Keratinocyte (primary cell): ENCODE data around the gene ACOT7. TPM values are rescaled to one million over a fixed set of nuclear protein-coding genes. Genes with fewer than 3 reads are reported as not detected.

Experiments
- DNase-seq: peaks from one replicate; pipeline ENCODE4 v3.0.0-alpha.2; 2011; ENCODE audit warnings: low read depth, missing footprints, low spot score
- FAIRE-seq: peaks from 2 replicates; lab custom pipeline; 2011; peaks lifted over from hg19 to GRCh38; lab: Jason Lieb, UNC
- H2AFZ ChIP-seq: 2 replicates; pipeline ENCODE4 v1.6.0; 2012; ENCODE audit warnings: low read length, control low read depth, inconsistent platforms; ENCODE audit not compliant: control insufficient read depth
- H3K27ac ChIP-seq: 2 replicates; pipeline ENCODE4 v1.5.1; 2011; ENCODE audit warnings: low read length; ENCODE audit not compliant: control insufficient read depth, insufficient read depth
- H3K27me3 ChIP-seq: 3 replicates; pipeline ENCODE4 v1.6.0; 2011; ENCODE audit warnings: low read length; ENCODE audit not compliant: control insufficient read depth, insufficient read depth; ENCODE audit errors: extremely low read depth
- H3K36me3 ChIP-seq, 2 experiments: 2 replicates in 1 of 2; 3 replicates in 1 of 2; pipeline ENCODE4 v1.5.1; 2011; ENCODE audit warnings: low read length in 2 of 2, mild to moderate bottlenecking in 1 of 2; ENCODE audit not compliant: control insufficient read depth in 2 of 2, insufficient read depth in 2 of 2; ENCODE audit errors: extremely low read depth in 1 of 2
- H3K4me1 ChIP-seq: 3 replicates; pipeline ENCODE4 v1.5.1; 2011; ENCODE audit warnings: low read length; ENCODE audit not compliant: control insufficient read depth, insufficient read depth; ENCODE audit errors: extremely low read depth
- H3K4me2 ChIP-seq: 3 replicates; pipeline ENCODE4 v1.6.0; 2011; ENCODE audit warnings: low read depth, low read length; ENCODE audit not compliant: control insufficient read depth, insufficient read depth; ENCODE audit errors: extremely low read depth
- H3K4me3 ChIP-seq, 3 experiments: fragments of 200-600 bp in 1 of 3; sonication (generic) in 1 of 3; 2 replicates in 2 of 3; 3 replicates in 1 of 3; pipeline ENCODE4 v1.5.1; 2011 to 2016; ENCODE audit warnings: low read length in 3 of 3, mild to moderate bottlenecking in 3 of 3, control low read depth in 2 of 3, inconsistent platforms in 1 of 3, low read depth in 1 of 3, mixed read lengths in 1 of 3, mixed run types in 1 of 3, moderate library complexity in 1 of 3; ENCODE audit not compliant: control insufficient read depth in 2 of 3, insufficient read depth in 2 of 3; ENCODE audit errors: extremely low read depth in 1 of 3
- H3K79me2 ChIP-seq: 2 replicates; pipeline ENCODE4 v1.6.0; 2012; ENCODE audit warnings: low read length; ENCODE audit not compliant: control insufficient read depth, insufficient read depth
- H3K9ac ChIP-seq: 3 replicates; pipeline ENCODE4 v1.6.0; 2011; ENCODE audit warnings: low read length; ENCODE audit not compliant: control insufficient read depth, insufficient read depth; ENCODE audit errors: extremely low read depth
- H3K9me1 ChIP-seq: 3 replicates; pipeline ENCODE4 v1.6.0; 2011; ENCODE audit warnings: low read length; ENCODE audit not compliant: control insufficient read depth, insufficient read depth; ENCODE audit errors: extremely low read depth
- H3K9me3 ChIP-seq: 2 replicates; pipeline ENCODE4 v1.5.1; 2012; ENCODE audit warnings: low read depth, low read length; ENCODE audit not compliant: control insufficient read depth
- H4K20me1 ChIP-seq: 3 replicates; pipeline ENCODE4 v1.6.0; 2011; ENCODE audit warnings: low read length; ENCODE audit not compliant: control insufficient read depth, insufficient read depth; ENCODE audit errors: extremely low read depth
- EZH2 ChIP-seq: IDR thresholded peaks from one replicate; pipeline ENCODE4 v1.6.1; 2012; ENCODE audit warnings: inconsistent platforms, mild to moderate bottlenecking, low read length, moderate library complexity
- dilution Hi-C: fragments of 300-500 bp; cut with MboI; formaldehyde crosslinking; loops from one replicate; pipeline ENCODE4 v1.7.0; 2020; ENCODE audit warnings: low sequenced_read_pairs; ENCODE audit not compliant: extremely low pct_ligation_motif_present
- polyA plus RNA-seq, 5 experiments: library from polyadenylated mRNA; depleted of rRNA in 3 of 5; stranded (reverse) in 3 of 5; stranded (forward) in 1 of 5; unstranded in 1 of 5; fragments of >200 nt; gene quantifications; 1 replicate in 1 of 5; 2 replicates in 3 of 5; 3 replicates in 1 of 5; pipeline versions ENCODE4 v1.2.1 to v1.2.3, GENCODE V29; 2011 to 2012; ENCODE audit warnings: missing spikeins in 2 of 5, low read depth in 1 of 5, low replicate concordance in 1 of 5
- TF ChIP-seq, protein P1 (sequence below), 3 experiments: IDR thresholded peaks in 1 of 3; conservative IDR thresholded peaks in 1 of 3; optimal IDR thresholded peaks in 1 of 3; 2 replicates in 2 of 3; 3 replicates in 1 of 3; pipeline versions ENCODE3 to v1.5.1; 2011; ENCODE audit warnings: low read length in 3 of 3, mild to moderate bottlenecking in 3 of 3, moderate library complexity in 2 of 3, control low read depth in 1 of 3, inconsistent platforms in 1 of 3; ENCODE audit not compliant: insufficient read depth in 2 of 3; ENCODE audit errors: extremely low read depth in 1 of 3

Gene ACOT7
- polyA plus RNA-seq, 1 donor (not counting 4 experiments of a cell fraction or from before 2014, with no cell fraction given) = 226 TPM

DNA sequence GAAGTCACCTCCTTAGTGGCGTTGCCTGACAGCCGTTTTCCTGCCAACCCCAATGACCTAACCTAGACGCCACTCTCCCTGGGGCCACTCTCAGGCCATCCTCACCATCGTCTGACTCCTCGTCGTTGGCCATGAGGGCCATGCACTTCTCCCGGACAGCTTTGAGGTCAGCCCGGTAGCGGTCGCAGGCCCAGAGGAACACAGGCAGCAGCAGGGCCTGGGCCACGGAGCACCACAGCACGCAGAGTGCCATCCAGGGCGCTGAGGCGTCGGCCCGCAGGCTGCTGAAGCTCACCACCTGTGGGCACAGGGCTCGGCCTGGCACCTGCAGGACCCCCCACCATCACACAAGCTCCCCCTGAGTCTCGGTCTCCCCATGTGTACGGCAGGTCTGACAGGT lies 142.3 kb downstream of the ACOT7 start:
- H3K4me1 ChIP-seq = peaks cover 3% of the 10 kb centered on the region
- peaks cover 8% of the 10 kb centered on the region for H3K27me3 ChIP-seq
- FAIRE-seq (no peak), DNase-seq (no peak)
- H3K9ac ChIP-seq = no peak overlapping the region
- no peaks in the 10 kb centered on the region for H3K79me2 ChIP-seq
- no peak overlapping the region for H3K4me2 ChIP-seq
- no peaks in the 10 kb centered on the region for H3K9me3 ChIP-seq
- H4K20me1 ChIP-seq = peaks cover 5% of the 10 kb centered on the region
- no peak overlapping the region for H2AFZ ChIP-seq
- dilution Hi-C loops = no loop called here
- H3K9me1 ChIP-seq = no peaks in the 10 kb centered on the region
- no peak overlapping the region for H3K27ac ChIP-seq
- no peak for TF ChIP-seq EZH2
- TF ChIP-seq, protein P1, sequence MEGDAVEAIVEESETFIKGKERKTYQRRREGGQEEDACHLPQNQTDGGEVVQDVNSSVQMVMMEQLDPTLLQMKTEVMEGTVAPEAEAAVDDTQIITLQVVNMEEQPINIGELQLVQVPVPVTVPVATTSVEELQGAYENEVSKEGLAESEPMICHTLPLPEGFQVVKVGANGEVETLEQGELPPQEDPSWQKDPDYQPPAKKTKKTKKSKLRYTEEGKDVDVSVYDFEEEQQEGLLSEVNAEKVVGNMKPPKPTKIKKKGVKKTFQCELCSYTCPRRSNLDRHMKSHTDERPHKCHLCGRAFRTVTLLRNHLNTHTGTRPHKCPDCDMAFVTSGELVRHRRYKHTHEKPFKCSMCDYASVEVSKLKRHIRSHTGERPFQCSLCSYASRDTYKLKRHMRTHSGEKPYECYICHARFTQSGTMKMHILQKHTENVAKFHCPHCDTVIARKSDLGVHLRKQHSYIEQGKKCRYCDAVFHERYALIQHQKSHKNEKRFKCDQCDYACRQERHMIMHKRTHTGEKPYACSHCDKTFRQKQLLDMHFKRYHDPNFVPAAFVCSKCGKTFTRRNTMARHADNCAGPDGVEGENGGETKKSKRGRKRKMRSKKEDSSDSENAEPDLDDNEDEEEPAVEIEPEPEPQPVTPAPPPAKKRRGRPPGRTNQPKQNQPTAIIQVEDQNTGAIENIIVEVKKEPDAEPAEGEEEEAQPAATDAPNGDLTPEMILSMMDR (optimal IDR thresholded peaks at IDR 0.05 in 1 of 3, IDR thresholded peaks at IDR 0.05 in 1 of 3, conservative IDR thresholded peaks at IDR 0.05 in 1 of 3; ENCODE audit: extremely low read depth in 1 of 3, insufficient read depth in 2 of 3, low read length in 3 of 3) = no peak
- H3K36me3 ChIP-seq = peaks cover 6% of the 10 kb centered on the region in 2 experiments
- no peak overlapping the region for H3K4me3 ChIP-seq

DNA sequence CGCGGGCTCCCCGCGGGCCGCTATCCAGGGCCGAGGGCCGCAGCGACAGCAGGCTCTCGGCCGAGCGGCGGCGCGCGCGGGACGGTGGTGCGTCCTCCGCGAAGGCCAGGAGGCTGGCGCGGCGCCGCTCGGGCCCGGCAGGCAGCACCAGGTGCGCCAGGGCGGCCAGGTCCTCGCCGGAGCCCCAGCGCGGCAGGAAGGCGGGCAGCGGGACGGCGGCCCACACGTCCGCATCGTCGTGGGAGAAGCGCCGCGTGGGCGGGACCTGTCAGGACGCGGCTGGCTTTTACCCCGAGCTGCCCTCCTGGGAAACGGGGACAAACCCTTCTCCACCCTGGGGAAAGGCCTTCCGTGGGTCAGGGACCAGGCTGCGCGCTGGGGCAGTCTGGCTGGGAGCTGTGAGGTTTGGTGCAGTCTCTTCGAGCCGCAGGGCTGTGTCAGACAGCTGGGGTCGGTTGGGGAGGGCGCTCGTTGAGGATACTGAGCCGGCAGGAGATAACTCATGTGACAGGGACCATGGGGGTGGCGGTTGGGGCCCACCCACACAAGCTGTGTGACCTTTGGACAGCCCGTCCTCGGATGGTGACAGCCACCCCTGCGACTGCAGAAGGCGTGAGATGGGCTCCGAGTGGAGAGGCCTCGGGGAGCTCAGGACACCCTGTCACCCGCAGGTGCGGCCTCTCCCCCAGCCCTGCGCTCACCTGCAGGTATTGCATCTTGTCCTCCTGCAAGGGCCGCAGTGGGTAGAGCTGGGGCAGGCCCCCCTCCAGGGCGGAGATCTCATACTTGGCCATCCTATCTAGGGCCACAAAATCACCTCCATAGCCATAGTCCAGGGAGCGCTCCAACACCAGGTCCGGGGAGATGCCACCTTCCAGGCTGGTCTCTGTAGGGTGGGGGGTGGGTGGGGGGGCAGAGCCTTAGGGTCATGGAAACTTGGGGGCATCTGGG lies 143.6 kb downstream of the ACOT7 start:
- Histone ChIP-seq H3K4me1 (peaks cover 9% of the 10 kb centered on the region), H3K36me3 (peaks cover 6% of the 10 kb centered on the region in 2 experiments), H2AFZ (no peak overlapping the region), H3K4me3 (no peak overlapping the region), H3K27me3 (peaks cover 16% of the 10 kb centered on the region), H3K79me2 (no peaks in the 10 kb centered on the region), H3K9ac (no peak overlapping the region), H4K20me1 (peaks cover 6% of the 10 kb centered on the region), H3K4me2 (peak overlapping the region; percentile 54), H3K9me1 (no peaks in the 10 kb centered on the region), H3K27ac (no peak overlapping the region), H3K9me3 (no peaks in the 10 kb centered on the region)
- no peak for DNase-seq
- no peak for TF ChIP-seq EZH2
- TF ChIP-seq, protein P1 (optimal IDR thresholded peaks at IDR 0.05 in 1 of 3, IDR thresholded peaks at IDR 0.05 in 1 of 3, conservative IDR thresholded peaks at IDR 0.05 in 1 of 3; ENCODE audit: extremely low read depth in 1 of 3, insufficient read depth in 2 of 3, low read length in 3 of 3) = peak in 1 of 3 experiments; percentile 14
- dilution Hi-C loops = no loop called here
- no peak for FAIRE-seq
